Left renal cortex interstitium (tissue), 4 donors: ENCODE measurements around the gene CYP2W1. TPM values are rescaled to one million over a fixed set of nuclear protein-coding genes. Genes with fewer than 3 reads are reported as not detected.

Experiments
- DNase-seq, 4 donors: peaks; one replicate each; pipeline ENCODE4 v3.0.0-alpha.2; 2013; ENCODE audit warnings: low read depth in 4 of 4, low spot score in 2 of 4, missing footprints in 1 of 4
- polyA plus RNA-seq, 4 donors: library from polyadenylated mRNA; unstranded; fragments of 120-200 nt; gene quantifications; one replicate each; pipeline ENCODE4 v1.2.1, GENCODE V29; 2013; ENCODE audit not compliant: insufficient read length in 4 of 4

Gene CYP2W1
- polyA plus RNA-seq, 4 donors: 1.9 to 6.1 (median 2.9) TPM

DNA sequence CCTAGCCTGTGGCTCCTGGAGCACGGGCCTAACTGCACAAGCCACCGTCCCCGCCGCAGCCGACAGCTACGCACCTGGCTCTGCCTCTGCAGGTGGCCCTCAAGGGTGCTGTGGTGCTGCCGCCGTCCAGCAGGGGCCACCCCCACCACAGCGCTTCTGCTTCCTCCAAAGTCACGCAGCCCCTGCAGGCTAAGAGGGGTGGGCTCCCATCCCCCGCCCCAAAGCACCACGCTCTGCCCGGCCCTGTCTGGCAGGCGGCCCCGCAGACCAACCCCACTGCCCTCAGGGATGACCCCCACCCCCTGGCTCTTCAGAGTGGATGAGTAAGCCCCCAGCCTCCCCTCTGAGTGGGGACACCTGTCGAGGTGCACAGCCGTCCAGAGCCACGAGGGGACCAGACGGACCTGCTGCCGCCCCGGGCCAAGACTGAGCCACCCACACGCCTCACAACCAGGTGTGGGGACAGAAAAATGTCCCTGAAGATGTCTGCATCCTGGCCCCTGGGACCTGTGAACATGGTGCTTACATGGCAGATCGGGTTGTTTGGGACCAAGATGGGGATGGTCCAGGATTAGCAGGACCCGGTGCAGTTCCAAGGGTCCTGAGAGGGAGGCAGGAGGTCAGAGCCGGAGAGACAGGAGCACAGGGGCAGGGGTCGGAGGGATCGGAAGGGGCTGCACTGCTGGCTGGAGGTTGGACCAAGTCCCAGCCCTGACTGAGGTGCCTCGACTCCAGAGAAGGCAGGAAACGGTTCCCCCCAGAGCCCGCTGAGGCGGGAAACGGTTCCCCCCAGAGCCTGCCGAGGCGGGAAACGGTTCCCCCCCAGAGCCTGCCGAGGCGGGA lies 19.5 kb upstream of the CYP2W1 start:
- no peak for DNase-seq

DNA sequence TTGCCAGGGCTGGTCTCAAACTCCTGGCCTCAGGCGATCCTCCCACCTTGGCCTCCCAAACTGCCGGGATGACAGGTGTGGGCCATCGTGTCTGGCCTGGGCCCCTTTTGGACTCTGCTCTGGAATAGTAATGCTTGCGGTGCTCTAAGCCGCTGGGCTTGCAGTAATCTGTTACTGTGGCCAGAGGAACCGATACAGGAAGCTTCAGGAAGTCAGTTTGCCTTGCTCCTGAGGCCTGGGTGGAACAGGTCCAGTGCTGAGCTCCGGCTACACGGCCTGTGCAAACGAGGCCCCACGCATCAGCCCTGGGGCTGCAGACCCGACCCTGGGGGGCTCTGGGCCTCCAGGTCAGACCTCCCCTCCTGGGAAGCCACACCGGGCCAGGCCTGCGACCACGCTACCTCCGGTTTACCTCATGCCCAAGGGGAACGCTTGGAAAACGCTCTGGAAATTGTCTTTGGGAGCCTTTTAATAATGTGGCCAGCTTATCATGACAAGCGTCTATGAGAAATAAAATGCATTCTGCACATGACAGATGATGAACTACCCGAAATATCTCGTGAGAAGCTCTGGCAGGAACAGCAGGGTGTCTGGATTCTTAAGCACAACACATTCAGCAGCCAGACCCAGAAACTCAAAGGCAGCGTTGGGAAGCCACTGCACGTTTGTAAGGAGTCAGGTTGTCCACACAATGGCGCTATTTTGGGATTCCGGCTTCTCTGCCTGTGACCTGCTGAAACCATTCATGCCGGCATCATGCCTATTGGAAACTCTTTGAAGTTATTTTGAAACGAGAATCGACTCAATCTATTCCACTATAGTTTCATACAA lies 18.4 kb upstream of the CYP2W1 start:
- DNase-seq: no peak

DNA sequence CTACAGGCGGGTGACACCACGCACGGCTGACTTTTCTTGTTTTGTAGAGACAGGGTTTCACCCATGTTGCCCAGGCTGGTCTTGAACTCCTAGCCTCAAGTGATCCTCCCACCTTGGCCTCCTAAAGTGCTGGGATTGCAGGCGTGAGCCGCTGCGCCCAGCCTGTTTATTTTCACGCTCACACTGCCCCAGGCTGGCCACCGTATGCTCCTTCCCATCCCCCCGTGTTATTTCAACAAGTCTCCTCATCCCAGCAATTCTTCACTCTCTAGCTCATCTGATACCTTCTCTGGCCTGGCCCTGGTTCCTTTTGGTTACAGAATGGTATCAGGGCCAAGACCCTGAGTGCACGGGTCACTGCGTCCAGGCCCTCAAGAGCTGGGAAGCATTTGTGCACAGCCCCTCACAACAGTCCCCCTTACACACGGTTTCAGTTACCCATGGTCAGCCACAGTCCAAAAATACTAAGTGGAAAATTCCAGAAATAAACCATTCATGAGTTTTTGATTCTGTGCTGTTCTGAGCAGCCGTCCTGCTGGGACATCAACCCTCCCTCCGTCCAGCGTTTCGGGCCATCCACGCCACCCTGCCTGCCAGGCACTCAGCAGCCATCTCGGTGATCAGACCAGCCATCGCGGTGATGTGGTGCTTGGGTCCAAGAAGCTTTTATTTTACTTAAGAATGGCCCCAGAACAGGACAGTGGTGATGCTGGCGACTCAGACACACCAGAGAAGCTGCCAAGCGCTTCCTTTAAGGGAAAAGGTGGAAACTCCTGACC lies 16.5 kb upstream of the CYP2W1 start:
- no peak for DNase-seq

DNA sequence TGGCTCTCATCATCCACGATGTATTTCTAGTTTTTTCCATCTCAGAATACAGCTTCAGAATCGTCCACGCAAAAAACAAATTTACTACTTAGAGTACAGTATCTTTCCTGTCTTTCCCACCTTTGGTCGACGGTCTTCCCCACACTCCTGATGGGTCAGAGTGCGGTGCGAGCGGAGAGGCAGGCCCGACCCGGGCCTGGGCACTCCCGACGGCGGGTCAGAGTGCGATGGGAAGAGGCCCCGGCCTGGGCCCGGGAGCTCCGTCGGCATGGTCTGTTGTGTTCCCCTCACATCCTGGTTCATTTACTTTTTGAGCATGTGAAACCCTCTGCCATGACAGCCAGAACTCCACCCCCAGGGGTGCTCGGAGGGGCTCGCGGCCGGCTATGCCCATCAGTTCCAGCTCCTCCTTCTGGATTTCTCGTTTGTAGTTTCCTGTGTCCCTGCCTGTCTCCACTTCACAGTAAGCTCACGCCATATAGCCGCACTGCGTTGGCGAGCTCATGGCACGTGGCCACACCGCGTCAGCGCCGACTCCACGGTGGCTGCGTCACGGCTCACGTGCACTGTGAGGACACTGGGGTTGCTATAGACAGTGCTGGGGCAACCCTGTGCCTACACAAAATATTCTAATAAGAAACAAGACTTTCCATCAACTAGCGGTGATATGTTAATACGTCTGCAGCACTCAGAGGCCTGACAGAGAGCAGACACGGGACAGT lies 15.5 kb upstream of the CYP2W1 start:
- no peak for DNase-seq

DNA sequence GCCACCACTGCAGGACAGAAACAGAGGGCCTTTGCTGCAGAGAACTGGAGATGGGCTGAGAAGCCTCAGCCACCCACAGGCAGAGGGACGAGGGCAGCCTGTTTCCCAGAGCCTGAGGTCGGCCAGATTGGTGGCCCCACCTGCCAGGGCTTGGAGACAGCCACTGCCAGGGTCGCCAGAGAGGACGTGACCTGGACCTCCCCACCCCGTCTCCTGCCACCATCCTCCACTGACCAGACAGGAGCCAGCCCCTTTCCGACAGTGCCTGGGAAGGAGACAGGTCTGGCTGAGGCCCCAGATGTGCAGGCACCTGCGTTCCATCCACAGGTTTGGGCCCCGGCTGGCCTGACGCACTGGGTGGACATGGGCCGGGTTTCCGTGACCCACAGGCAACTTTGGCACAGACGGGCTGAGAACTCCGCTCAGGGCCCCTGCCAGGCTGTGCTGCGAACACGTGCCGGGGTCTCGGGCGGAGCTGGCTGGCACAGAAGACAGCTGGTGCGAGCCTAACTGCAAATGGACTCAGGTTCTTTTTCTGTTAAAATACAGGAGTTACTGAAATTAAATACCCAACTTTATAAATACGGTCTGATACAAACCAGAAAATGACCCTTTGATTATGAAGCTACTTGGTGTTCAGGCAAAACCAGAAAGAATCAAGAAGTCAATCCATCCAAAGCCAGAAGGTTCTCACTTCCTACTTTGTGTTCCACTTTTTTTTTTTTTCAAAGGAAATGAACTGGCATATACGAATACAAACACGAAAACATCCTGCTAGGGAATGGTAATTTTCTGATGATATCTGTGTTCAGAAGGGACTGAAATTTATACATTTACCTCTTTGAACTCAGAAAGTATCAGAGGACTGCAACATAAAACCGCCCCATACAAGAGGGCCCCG lies 14.5 kb upstream of the CYP2W1 start:
- no peak for DNase-seq

DNA sequence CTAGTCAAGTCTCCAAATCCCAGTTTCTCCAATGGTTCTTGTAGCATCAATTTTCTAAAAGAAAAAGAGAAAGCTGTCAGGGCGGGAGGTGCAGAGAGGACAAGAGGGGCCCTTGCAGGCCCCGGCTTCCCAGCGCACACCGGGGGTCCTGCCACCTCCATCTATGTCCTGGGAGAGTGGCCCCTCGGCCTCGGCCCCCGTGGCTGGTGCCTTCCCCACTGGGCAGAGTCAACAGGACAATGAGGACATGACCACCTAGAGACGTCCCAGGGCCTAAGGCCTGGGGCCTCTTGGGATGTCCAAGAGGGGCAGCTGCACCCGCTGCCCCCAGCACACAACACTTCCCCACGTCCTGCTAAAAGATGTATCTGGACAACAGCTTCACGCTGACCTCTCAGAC lies 13.6 kb upstream of the CYP2W1 start:
- DNase-seq: no peak

DNA sequence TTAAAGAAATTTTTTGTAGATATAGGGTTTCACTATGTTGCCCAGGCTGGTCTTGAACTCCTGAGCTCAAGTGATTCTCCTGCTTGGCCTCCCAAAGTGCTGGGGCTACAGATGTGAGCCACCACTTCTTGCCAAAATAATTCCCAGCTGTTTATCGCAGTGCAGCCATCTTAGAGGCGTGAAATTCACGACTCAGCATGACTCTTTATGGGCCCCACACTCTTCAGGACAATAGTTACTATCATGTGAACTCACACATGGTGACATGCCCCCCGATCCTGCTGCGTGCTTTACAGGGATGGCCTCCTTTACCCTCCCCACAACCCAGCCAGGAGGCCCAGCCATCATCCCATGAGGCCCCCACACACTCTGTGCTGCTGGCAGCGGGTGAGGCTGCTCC lies 12.2 kb upstream of the CYP2W1 start:
- DNase-seq: no peak

DNA sequence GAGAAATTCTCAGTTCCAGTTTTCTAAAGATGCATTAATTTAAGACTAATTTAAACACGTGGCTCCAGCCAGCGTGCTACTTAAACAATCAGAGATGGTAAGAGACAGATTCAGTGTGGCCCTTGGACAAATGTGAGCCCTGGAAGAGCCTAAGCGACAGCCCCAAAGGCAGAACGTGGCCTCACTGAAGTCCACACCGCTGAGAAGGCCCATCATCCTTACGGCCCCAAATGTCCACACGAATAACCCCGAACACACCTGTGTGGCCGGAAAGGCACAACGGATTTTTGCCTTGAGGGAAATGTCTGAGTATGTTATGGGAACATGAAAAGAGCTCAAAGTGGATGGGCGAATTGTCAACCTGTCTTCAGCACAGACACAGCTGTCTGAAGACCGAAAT lies 10.9 kb upstream of the CYP2W1 start:
- no peak for DNase-seq

DNA sequence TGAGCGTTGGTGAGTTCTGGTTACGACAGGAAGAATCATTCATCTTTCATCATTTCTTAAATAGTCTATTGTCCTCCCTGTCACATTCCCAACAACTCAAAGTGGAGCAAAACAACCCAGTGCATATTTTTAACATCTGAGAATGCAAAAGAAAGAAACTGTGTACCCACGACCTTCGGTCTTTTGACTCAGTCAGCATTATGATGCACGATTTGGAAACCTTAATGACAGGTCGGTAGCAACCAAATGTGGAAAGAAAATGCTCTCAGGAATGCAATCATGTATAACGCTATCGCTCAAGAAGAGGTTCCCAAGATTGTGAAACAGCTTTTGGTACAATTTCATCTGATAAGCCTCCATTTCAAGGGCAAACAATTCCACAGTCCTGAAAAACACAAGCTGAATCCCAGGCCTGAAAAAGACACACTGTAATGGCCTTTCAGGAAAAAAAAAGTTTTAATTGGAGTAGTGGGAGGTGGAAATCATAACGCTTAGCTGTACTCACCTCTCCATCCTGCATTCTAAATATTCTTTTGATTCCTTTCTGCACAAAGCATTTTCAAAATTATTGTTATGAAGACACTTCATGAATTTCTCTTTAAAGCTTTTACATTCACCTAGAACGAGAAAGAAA lies 10.2 kb upstream of the CYP2W1 start:
- no peak for DNase-seq

DNA sequence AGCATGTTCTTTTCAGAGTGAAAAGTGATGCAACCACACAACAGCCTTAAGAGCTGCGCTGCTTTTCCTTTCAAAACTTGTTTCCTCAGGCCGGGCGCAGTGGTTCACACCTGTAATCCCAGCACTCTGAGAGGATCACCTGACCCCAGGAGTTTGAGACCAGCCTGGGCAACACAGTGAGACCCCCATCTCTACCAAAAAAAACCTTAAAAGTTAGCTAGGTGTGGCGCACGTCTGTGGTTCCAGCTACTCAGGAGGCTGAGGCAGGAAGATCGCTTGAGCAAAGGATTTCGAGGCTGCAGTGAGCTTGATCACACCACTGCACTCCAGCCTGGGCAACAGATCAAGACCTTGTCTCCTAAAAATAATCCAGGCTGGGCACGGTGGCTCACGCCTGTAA lies 9.7 kb upstream of the CYP2W1 start:
- no peak for DNase-seq

DNA sequence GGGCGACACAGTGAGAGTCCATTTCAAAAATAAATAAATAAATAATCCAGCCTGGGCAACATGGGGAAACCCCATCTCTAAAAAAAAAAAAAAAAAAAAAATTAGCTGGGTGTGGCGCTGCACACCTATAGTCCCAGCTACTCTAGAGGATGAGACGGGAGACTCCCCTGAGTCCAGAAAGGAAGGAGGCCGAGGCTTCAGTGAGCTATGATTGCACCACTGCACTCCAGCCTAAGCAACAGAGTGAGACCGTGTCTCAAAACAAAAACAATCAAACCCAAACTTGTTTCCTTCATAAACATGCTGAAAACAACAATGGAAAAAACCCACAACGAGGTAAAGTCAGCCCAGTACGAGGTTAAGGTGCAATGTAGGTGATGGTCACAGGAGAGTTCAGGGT lies 8.8 kb upstream of the CYP2W1 start:
- no peak for DNase-seq

- peak in 3 of 4 donors; percentile 70 to 76 (median 73) for DNase-seq
These were observed 7.9 kb upstream of the CYP2W1 start, which contains the start of gene COX19 for GRCh38 chr7:974820-975681. Gene COX19, minus strand, starts transcription at chr7:975549. Its CDS starts 40 bp downstream, at chr7:975509.

DNA sequence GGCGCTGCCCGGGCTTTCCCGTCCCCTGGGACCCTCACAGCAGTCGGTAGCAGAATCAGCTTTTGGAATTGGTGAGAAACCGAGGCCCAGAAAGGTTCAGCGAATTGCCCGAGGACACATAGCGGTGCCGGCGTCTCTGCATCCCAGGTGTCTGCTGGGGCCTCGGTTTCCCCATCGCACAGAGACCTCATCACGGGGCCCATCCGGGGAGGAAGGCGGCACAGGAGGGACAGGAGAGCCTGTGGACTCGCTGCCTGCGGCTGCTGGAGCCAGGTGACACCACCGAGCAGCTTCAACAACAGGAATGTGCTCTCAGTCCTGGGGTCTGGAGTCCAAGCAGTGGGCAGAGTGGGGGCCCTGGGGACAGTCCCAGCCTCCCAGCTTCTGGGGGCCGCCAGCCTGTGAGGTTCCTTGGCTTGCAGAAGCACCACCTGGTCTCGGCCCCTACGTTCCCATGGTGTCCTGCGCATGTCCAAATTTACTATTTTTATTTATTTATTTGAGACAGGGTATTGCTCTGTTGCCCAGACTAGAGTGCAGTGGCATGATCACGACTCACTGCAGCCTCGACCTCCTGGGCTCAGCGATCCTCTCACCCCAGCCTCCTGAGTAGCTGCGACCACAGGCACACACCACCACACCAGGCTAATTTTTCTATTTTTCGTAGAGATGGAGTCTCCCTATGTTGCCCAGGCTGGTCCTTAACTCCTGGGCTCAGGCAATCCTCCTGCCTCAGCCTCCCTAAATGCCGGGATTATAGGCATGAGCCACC lies 7.1 kb upstream of the CYP2W1 start:
- DNase-seq: no peak

DNA sequence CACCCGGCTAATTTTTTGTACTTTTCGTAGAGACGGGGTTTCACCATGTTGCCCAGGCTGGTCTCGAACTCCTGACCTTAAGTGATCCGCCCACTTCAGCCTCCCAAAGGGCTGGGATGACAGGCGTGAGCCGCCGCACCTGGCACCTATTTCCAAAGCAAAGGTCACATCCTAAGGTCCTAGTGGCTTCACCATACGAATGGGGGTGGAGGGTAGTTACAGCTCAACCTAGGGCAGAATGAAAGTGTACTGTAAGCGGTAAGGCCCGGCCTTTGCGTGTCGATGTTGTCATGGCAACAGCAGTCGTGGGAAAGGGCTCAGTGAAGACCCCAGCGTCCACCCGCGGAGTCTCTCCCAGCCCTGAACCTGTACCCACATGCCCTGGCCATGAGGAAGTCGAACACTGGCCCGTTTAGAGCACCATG lies 6.1 kb upstream of the CYP2W1 start:
- DNase-seq: no peak

DNA sequence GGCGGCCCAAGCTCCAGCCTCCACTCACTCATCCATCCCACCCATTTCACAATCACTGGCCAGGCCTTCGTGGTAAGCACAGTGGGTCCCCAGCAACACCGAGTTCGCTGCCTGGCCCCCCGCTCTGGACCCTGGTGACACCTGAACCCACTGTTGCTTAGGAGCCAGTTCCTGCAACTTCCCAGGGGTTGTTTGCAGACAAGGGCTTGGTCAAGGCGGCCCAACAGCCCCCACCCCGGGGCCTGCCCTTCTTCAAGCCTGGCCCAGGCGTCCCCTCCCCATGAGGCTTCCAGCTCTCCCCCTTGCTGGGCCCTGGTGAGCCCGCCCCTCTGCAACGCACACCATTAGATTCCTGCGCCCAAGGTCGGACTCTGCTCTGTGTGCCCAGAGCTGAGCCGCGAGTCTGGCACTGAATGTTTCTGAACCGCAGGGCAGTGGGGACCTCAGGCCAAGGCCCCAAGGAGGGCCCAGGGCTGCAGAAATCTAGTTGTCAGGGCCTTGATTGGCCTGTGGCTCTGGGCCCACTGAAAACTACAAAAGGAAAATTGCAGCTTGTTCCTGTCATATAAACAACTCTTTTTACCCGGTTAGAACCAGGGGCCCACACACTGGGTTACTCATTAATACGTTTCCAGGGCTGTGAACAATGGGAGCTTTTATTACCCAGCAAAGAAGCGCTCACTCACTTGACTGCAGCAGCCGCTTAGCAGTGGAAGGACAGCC lies 5.5 kb upstream of the CYP2W1 start:
- peak in 2 of 4 donors; percentile 61 to 63 for DNase-seq

DNA sequence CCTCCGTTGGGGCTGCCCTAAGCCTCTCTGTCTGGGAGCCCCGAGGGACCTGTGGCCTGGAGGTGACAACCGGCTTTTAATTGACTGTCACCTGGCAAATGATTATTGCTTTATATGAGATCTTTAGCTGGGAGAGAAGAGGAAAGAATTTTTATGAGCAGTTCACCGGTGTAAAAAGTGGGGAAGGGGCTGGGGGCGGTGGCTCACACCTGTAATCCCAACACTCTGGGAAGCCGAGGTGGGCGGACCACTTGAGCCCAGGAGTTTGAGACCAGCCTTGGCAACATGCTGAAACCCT lies 5.0 kb upstream of the CYP2W1 start:
- no peak for DNase-seq
